NOMO-1 treated with DMSO at 0.1 percent for 48 hours (cell line): ENCODE data around the gene MIER2.

Experiments
- DNase-seq: peaks from one replicate; lab custom pipeline; 2025; ENCODE audit not compliant: unreplicated experiment; lab: John Stamatoyannopoulos, UW

Gene MIER2

GRCh38 chr19:334296-335071 is 10.1 kb downstream of the MIER2 start:
- no peak for DNase-seq

DNA sequence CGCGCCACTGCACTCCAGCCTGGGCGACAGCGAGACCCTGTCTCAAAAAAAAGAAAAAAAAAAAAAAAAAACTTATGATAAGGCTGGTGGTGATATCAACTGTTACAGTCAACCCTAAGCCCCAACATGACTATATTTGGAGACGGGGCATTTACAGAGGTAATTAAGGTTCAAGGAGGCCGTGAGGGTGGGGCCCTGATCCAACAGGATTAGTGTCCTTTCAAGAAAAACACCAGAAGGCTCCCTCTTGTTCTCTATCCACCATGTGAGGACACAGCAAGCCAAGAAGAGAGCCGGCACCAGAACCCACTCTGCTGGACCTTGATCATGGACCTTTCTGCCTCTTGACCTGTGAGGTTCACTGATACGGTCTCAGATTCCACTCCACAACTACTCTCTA is 14.1 kb downstream of the MIER2 start:
- no peak for DNase-seq

DNA sequence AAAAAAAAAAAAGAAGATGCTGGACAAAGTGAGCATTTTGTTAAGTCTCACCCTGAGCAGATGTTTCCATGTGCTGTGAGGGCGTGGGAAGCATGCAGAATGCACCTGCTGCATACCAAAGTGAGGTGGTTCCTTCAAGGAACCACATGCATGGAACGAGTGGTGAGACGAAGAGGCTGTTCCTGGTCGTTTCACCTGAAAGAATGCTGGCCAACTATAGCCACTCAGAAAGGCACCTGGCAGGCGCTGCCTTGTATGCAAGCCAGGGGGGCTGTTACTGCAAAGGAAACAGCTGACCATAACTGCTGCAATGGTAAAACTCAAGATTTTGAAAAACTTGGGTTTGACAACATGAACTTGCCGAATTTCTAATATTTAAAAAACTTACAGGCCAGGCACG is 14.7 kb downstream of the MIER2 start:
- DNase-seq = no peak

DNA sequence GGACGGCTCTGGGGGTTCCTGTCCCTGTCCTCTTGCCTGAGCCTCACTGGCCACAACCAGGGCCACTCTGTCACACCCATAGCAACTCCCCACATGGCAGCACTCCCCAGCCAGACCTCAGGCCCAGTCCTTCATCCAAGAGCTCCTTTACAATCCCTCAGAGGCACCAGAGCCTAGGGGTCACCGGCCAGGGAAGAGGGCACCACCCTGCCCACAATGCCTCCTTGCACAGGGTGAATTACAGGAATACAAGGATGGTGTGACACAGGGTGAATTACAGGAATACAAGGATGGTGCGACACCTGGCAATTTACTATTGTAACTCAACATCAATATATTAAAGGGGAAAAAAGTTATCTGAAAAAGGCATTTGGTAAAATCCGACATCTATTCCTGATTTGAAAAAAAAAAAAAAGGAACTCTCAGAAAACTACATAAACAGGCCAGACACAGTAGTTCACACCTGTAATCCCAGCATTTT is 16.5 kb downstream of the MIER2 start:
- no peak for DNase-seq

- no peak for DNase-seq
Observed at GRCh38 chr19:327291-328024, 17.1 kb downstream of the MIER2 start.

GRCh38 chr19:326871-327270 is 17.7 kb downstream of the MIER2 start:
- no peak for DNase-seq

GRCh38 chr19:325937-326565 is 18.5 kb downstream of the MIER2 start:
- no peak for DNase-seq

DNA sequence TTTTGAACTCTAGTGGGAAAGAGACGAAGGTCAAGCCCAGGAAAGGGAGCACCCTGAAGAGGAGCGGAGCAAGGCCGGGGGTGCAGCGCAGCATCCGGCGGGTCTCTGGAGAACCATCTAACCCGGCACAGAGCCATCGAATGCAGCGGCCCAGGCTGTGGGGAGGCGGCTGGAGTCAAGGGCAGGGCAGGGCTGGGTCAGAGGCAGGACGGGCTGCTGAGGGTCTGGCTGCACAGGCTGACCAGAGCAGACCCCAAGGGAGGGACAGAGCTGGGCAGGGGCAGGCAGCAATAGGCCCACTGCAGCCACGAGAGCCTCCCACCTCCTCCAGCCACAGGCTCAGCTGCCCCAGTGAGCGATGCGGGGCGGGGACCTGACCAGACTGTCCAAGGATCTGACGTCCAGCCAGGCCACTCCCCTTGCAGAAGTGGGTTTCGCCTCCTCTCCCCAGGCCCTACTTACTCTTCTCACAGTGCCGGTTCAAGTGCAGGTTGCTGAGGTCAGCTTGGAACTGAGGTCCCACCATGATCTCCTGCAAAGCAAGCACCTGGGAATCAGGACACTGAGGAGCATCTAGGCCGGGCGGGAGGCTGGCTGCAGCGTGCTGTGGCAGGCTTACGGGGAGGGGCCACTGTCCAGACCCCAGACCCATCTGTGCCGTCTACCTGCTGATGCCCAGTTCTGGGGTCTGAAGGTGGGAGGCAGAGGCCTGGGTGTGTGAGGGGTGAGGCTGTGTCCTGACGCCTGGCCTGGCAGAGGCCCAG is 19.2 kb downstream of the MIER2 start:
- no peak for DNase-seq

DNA sequence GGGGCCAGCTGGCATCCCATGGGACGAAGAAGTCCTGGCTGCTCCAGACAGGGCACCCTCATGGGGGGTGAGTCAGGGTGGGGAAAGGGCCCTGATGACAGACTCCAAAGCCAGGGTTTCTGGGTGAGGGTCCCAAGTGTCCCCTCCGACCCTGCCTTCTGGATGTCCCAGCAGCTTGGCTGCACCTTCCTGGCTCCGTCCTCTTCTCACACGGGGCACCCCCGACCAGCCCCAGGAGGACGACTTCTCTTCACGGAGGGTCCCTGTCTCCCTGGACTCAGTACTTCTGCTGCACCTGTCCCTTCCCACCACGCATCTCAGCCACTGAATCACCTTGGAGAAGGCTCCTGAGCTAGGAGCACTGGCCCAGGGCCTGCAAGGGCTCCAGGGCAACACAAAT is 19.9 kb downstream of the MIER2 start:
- DNase-seq = no peak

- DNase-seq = no peak
Observed at GRCh38 chr19:322616-323015, 22.0 kb downstream of the MIER2 start.

DNA sequence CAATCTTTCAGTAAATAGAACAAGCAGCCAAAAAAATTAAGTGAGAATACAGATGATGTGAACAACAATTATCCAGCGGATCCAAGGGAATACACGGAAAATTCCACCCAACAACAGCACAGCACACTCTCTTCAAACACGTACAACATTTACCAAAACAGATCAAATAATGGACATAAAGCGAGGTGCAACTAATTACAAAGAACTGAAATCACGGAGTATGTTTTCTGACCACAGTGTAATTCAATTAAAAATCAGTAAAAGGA is 26.2 kb downstream of the MIER2 start:
- DNase-seq = no peak

DNA sequence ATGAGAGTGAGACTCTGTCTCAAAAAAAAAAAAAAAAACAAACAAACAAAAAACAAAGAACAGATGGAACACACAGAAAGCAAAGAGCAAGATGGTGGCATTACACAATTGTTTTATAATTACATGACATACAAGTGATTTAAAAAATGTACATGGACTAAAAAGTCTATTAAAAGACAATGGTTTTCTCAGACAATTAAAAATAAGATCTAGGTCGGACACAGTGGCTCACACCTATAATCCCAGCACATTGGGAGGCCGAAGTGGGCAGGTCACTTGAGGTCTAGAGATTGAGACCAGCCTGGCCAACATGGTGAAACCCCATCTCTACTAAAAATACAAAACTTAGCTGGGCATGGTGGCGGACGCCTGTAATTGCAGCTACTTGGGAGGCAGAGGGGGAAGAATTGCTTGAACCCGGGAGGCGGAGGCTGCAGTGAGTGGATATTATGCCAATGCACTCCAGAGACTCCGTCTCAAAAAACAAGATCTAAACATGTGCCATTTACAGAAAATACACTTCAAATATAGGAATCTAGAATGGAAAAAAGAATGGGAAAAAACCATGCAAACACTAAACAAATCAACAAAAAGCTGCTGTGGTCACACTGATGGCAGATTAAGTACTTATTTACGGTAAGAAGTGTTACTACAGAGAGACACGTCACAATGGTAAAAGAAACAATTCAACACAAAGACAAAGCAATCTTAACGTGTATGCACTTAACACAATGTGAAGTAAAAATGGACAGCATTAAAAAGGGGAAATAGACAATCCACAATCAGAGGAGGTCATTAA is 26.7 kb downstream of the MIER2 start:
- no peak for DNase-seq

DNA sequence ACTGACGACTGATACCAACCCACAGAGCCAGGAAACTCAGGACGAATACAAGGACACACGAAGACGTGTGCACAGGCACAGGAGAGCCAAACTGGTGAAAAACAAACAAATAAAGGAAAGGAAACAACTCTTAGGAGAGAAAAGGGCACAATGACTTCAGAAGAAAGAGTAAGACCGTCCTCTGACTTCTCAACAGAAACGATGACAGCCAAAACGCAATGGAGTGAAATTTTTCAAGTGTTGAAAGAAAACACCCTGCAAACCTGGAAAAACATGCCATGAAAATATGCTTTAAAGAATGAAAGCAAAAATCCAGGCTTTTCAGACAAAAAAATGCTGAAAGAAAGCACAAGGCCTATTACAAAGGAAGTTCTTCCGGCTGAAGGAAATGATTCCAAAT is 28.8 kb downstream of the MIER2 start:
- no peak for DNase-seq

GRCh38 chr19:313988-314815 is 30.4 kb downstream of the MIER2 start:
- DNase-seq = no peak

DNA sequence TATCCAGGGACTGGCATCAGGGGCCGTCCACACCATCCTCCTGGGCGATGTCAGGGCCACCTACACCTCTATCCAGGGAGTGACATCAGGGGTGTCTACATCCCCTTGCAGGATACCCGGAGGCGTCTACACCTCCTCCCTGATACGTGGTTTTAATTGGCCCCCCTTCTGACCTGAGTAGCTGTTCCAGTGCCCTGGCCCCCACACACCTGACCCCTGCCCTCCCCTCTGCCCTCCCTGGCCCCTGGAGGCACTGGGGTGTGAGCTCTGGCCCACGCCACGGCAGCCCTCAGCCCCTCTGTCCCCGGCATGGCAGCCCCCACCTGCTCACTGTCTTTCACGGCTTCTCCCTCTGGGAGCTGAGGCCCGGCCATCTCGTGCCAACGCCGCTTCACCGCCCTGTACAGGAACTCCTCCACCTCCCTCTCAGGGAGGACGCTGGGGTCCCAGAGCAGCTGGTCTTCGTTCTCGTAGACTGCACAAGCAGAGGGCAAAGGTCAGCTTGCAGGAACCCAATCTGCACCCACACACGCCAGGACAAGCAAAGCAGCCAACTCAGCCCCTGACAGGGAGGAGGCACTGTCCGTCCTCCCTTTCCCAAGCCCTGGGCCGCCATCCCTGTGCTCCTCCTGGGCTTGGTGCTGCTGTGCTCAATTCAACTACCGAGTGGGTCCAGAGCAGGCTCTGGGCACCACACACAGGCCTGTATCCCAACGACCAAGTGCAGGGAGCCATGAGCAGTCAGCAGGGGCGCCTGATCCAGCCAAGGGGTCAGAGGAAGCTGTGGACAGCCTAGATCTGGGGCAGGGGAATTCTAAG is 31.2 kb downstream of the MIER2 start:
- no peak for DNase-seq

DNA sequence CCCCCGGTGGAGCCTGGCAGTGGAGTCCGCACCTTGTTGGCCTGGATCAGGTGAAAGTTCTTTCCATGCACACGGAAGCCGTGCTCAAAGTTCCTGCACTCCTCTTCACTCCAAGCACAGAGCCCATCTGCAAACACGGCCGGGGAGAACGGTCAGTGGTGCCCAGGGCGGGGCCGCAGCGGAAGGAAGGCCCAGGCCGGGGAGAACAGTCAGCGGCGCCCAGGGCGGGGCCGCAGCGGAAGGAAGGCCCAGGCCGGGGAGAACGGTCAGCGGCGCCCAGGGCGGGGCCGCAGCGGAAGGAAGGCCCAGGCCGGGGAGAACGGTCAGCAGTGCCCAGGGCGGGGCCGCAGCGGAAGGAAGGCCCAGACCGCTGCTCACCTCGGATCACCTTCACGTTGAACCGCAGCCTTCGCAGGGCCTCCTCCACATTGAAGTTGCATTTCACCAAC is 32.8 kb downstream of the MIER2 start:
- no peak for DNase-seq

DNA sequence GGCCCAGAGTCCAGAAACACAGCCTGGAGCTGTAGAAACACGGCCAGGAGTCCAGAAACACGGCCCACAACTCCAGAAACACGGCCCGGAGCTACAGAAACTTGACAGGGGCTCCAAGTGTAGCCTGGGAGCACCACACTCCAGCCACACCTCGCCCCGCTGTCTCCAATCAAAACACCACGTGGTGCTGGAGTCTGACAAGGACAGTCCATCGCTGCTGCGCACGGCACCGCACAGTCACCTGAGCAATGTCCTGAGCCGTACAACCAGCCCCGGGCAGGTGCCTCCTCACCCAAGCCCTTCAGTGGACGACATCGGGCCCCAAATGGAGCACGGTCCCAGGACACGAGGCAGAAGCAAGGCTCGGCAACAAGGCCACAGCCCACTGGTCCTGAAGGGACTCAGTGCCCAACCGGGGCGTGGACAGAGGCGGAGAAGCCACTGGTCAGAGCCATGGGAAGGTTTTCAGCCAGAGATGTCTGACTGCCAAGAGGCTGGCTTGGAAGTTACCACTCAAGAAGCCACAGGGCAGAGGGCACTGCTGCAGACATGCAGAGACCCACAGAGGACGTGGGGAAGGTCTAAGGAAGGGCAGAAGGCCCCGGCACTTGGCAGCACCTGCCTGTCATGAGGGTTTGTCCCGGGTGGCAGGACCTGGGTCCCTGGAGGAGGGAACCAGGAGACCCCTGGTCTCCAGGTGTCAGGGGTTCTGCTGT is 33.7 kb downstream of the MIER2 start:
- no peak for DNase-seq

- DNase-seq = no peak
Observed at GRCh38 chr19:310141-310651, 34.4 kb downstream of the MIER2 start.
